IPS DF 6.9 (cell line): ENCODE results near the gene FBXW8.

Source experiments
- DNase-seq: peaks from one replicate; pipeline ENCODE4 v3.0.0-alpha.2; 2013; ENCODE audit warnings: low read depth, low spot score
- H3K27ac ChIP-seq: one replicate; pipeline ENCODE4 v1.5.1; 2013; ENCODE audit warnings: low read length, control low read depth
- H3K27me3 ChIP-seq: 2 replicates; pipeline ENCODE4 v1.6.1; 2013; ENCODE audit warnings: mild to moderate bottlenecking, low read length; ENCODE audit not compliant: control insufficient read depth, insufficient read depth
- H3K36me3 ChIP-seq: 2 replicates; pipeline ENCODE4 v1.6.1; 2013; ENCODE audit warnings: low read length; ENCODE audit not compliant: control insufficient read depth, insufficient read depth
- H3K4me1 ChIP-seq: 2 replicates; pipeline ENCODE4 v1.6.1; 2013; ENCODE audit warnings: low read length; ENCODE audit not compliant: control insufficient read depth, insufficient read depth
- H3K4me3 ChIP-seq: 2 replicates; pipeline ENCODE4 v1.5.1; 2013; ENCODE audit warnings: mild to moderate bottlenecking, low read length
- H3K9me3 ChIP-seq: 2 replicates; pipeline ENCODE4 v1.6.1; 2013; ENCODE audit warnings: low read length, inconsistent platforms; ENCODE audit not compliant: control insufficient read depth, insufficient read depth
- WGBS: extraction: QIAGEN DNeasy Blood & Tissue Kit; methylation state at CpG from one replicate; pipeline ENCODE4 v1.1.7; 2013; ENCODE audit warnings: mixed read lengths, missing lambda C conversion rate; ENCODE audit not compliant: insufficient read length, insufficient coverage; 5-methylcytosine and 5-hydroxymethylcytosine counted together

Gene FBXW8

GRCh38 chr12:116996621-116997020 is 85.9 kb downstream of the FBXW8 start:
- Histone ChIP-seq H3K4me3 (no peak overlapping the region), H3K4me1 (no peaks in the 10 kb centered on the region), H3K27ac (no peak overlapping the region), H3K36me3 (no peaks in the 10 kb centered on the region), H3K27me3 (no peaks in the 10 kb centered on the region), H3K9me3 (no peaks in the 10 kb centered on the region)
- DNase-seq = no peak
- no CpG with 5 or more reads among the region's 8 CpGs for WGBS

GRCh38 chr12:116999066-116999465 is 88.3 kb downstream of the FBXW8 start:
- no peak overlapping the region for H3K27ac ChIP-seq
- DNase-seq = no peak
- no peaks in the 10 kb centered on the region for H3K9me3 ChIP-seq
- no peaks in the 10 kb centered on the region for H3K27me3 ChIP-seq
- WGBS = no CpG with 5 or more reads among the region's 7 CpGs
- H3K36me3 ChIP-seq = no peaks in the 10 kb centered on the region
- no peak overlapping the region for H3K4me3 ChIP-seq
- no peaks in the 10 kb centered on the region for H3K4me1 ChIP-seq

- Histone ChIP-seq H3K36me3 (no peaks in the 10 kb centered on the region), H3K9me3 (no peaks in the 10 kb centered on the region), H3K4me3 (no peak overlapping the region), H3K4me1 (no peaks in the 10 kb centered on the region), H3K27me3 (no peaks in the 10 kb centered on the region), H3K27ac (no peak overlapping the region)
- DNase-seq = no peak
- no CpG with 5 or more reads among the region's 5 CpGs for WGBS
Measured at GRCh38 chr12:117000316-117000715, 89.6 kb downstream of the FBXW8 start.

GRCh38 chr12:117002051-117002817 is 91.5 kb downstream of the FBXW8 start:
- Histone ChIP-seq H3K27me3 (no peaks in the 10 kb centered on the region), H3K36me3 (no peaks in the 10 kb centered on the region), H3K27ac (no peak overlapping the region), H3K4me3 (no peak overlapping the region), H3K9me3 (no peaks in the 10 kb centered on the region), H3K4me1 (no peaks in the 10 kb centered on the region)
- WGBS = no CpG with 5 or more reads among the region's 21 CpGs
- no peak for DNase-seq

- DNase-seq = no peak
- Histone ChIP-seq H3K27me3 (no peaks in the 10 kb centered on the region), H3K27ac (no peak overlapping the region), H3K4me1 (no peaks in the 10 kb centered on the region), H3K36me3 (no peaks in the 10 kb centered on the region), H3K9me3 (no peaks in the 10 kb centered on the region), H3K4me3 (no peak overlapping the region)
- 100% methylated on average over 1 of the region's 8 CpGs for WGBS
Measured at GRCh38 chr12:117003883-117004404, 93.2 kb downstream of the FBXW8 start.

- no peak for DNase-seq
- Histone ChIP-seq H3K4me3 (no peak overlapping the region), H3K36me3 (no peaks in the 10 kb centered on the region), H3K27me3 (no peaks in the 10 kb centered on the region), H3K9me3 (no peaks in the 10 kb centered on the region), H3K27ac (no peak overlapping the region), H3K4me1 (peaks cover 5% of the 10 kb centered on the region; the same call in 1 of the 2 replicates)
- whole genome bisulfite sequencing = no CpG with 5 or more reads among the region's 11 CpGs
Measured at GRCh38 chr12:117005417-117006046, 94.8 kb downstream of the FBXW8 start.

- no peak overlapping the region for H3K4me3 ChIP-seq
Measured at GRCh38 chr12:117006333-117006732, 95.6 kb downstream of the FBXW8 start.

GRCh38 chr12:117007577-117007976 is 96.8 kb downstream of the FBXW8 start:
- 100% methylated on average over 4 of the region's 8 CpGs for WGBS
- no peak overlapping the region for H3K27ac ChIP-seq
- H3K27me3 ChIP-seq = no peaks in the 10 kb centered on the region
- no peak for DNase-seq
- no peaks in the 10 kb centered on the region for H3K36me3 ChIP-seq
- peaks cover 5% of the 10 kb centered on the region; the same call in 1 of the 2 replicates for H3K4me1 ChIP-seq
- H3K4me3 ChIP-seq = no peak overlapping the region
- H3K9me3 ChIP-seq = no peaks in the 10 kb centered on the region

More at GRCh38 chr12:117006333-117006732, 95.6 kb downstream of the FBXW8 start:
- no peaks in the 10 kb centered on the region for H3K36me3 ChIP-seq
- WGBS = no CpG with 5 or more reads among the region's 9 CpGs
- H3K9me3 ChIP-seq = no peaks in the 10 kb centered on the region
- no peak overlapping the region for H3K27ac ChIP-seq
- no peak for DNase-seq
- no peaks in the 10 kb centered on the region for H3K27me3 ChIP-seq
- peaks cover 5% of the 10 kb centered on the region; the same call in 1 of the 2 replicates for H3K4me1 ChIP-seq

- Histone ChIP-seq H3K36me3 (no peaks in the 10 kb centered on the region), H3K4me3 (no peak overlapping the region), H3K27ac (no peak overlapping the region), H3K27me3 (no peaks in the 10 kb centered on the region), H3K4me1 (peaks cover 5% of the 10 kb centered on the region; the same call in 1 of the 2 replicates), H3K9me3 (no peaks in the 10 kb centered on the region)
- DNase-seq = peak; percentile 31
- no CpG with 5 or more reads among the region's 8 CpGs for WGBS
Measured at GRCh38 chr12:117009759-117010158, 99.0 kb downstream of the FBXW8 start.

GRCh38 chr12:117010693-117011451 is 100.1 kb downstream of the FBXW8 start:
- Histone ChIP-seq H3K4me3 (no peak overlapping the region), H3K27ac (no peak overlapping the region), H3K27me3 (no peaks in the 10 kb centered on the region), H3K4me1 (peaks cover 5% of the 10 kb centered on the region; the same call in 1 of the 2 replicates), H3K36me3 (no peaks in the 10 kb centered on the region), H3K9me3 (no peaks in the 10 kb centered on the region)
- no CpG with 5 or more reads among the region's 17 CpGs for WGBS
- DNase-seq = no peak
